Measurements from ENCODE around the gene PFN3.

DNA sequence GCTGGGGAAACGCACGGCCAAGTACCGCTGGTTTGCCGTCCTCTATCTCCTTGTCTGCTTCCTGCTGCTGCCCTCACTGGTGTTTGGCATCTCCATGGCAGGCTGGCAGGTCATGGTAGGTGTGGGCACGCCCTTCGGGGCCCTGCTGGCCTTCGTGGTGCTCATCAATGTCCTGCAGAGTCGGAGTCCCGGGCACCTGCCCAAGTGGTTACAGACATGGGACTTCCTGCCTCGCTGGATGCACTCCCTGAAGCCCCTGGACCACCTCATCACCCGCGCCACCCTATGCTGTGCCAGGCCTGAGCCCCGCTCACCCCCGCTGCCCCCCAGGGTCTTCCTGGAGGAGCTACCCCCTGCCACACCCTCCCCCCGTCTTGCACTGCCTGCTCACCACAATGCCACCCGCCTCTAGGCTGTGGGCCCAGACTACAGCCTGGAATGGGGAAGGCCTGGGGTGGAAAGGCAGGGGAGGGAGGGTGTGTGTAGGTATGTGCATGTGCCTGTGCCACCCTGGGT lies 2.5 kb downstream of the PFN3 start:
- TF ChIP-seq ARNTL (CRISPR knock-in tag; IDR thresholded peaks at IDR 0.05; ENCODE audit: borderline replicate concordance, low read depth) = no peak
- no peak for TF ChIP-seq ZFP30 (CRISPR knock-in tag; IDR thresholded peaks at IDR 0.05)
- TF ChIP-seq ESRRG (CRISPR knock-in tag; IDR thresholded peaks at IDR 0.05) = no peak
- no peak for TF ChIP-seq GLIS3 (CRISPR knock-in tag; IDR thresholded peaks at IDR 0.05)
- no peak for TF ChIP-seq CSRNP3 (CRISPR knock-in tag; IDR thresholded peaks at IDR 0.05)
- TF ChIP-seq POU6F1 (CRISPR knock-in tag; IDR thresholded peaks at IDR 0.05; ENCODE audit: borderline replicate concordance, low read depth) = no peak
- TF ChIP-seq CSDC2 (CRISPR knock-in tag; IDR thresholded peaks at IDR 0.05) = no peak
- no peak for TF ChIP-seq OSR1 (CRISPR knock-in tag; IDR thresholded peaks at IDR 0.05)
- no peak for TF ChIP-seq ZFP3 (CRISPR knock-in tag; IDR thresholded peaks at IDR 0.05)
- no peak for TF ChIP-seq TOX (CRISPR knock-in tag; IDR thresholded peaks at IDR 0.05; ENCODE audit: borderline replicate concordance)

Measured in SK-N-SH treated with all-trans-retinoic acid at 6 μM for 48 hours (cell line).